ENCODE results near the gene DMXL2. TPM values are rescaled to one million over a fixed set of nuclear protein-coding genes. Genes with fewer than 3 reads are reported as not detected.

DMXL2 gene
- total and polyA plus RNA-seq, 9 of the 15 experiments (the other 6 are each of a cell fraction or from before 2014, with no cell fraction given) = 9.3 to 57.7 (median 30.7) TPM

DNA sequence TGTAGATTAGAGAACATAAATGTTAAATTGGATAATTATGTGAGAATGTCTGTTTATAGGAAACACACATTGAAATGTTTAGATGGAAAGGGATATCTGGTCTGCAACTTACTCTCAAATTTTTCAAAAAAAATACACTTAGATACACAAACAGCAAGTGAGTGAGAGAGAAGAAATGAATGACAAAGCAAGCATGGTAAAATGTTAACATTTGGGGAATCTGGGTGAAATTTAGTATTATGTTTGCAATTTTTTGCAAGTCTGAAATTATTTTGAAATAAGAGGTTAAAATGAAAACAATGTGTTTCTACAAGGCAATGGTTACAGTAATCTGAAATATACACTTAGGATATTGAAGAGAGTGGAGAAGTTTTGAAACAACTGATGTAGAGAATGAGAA lies 146.8 kb downstream of the DMXL2 start (continued):
- TF ChIP-seq, protein P1, sequence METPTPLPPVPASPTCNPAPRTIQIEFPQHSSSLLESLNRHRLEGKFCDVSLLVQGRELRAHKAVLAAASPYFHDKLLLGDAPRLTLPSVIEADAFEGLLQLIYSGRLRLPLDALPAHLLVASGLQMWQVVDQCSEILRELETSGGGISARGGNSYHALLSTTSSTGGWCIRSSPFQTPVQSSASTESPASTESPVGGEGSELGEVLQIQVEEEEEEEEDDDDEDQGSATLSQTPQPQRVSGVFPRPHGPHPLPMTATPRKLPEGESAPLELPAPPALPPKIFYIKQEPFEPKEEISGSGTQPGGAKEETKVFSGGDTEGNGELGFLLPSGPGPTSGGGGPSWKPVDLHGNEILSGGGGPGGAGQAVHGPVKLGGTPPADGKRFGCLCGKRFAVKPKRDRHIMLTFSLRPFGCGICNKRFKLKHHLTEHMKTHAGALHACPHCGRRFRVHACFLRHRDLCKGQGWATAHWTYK (CRISPR knock-in tag; IDR thresholded peaks at IDR 0.05) = no peak

DNA sequence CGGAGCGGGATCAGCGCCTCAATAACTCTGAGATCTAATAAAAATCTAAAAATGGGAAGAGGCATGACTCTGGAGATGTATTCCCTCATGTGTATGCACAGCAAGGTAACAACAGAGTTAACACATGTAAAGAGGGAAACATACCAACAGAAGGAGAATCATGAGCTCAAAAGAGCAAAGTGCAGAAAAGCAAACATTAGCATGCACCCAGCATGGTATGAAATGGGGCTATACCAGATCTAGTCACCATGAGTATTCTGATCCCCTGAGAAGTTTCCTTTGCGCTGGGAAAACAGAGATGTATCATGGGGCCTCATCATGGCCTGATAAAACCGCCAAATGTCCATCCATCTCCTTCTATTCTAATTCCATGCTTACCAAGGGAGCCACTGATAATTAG lies 152.1 kb downstream of the DMXL2 start:
- WGBS (ENCODE audit: insufficient coverage, low coverage, missing lambda C conversion rate) = 78% methylated on average over 5 of the region's 5 CpGs
- ChIA-PET POLR2A (interaction anchor here (0.7 to 1.4 kb wide), 3 partner anchors 10 to 204 kb away, joined by 3 to 5 read pairs (median 4); no protein-coding TSS in a partner anchor), CTCF (ENCODE audit: low intra/inter-chr PET ratio) (no interaction called here)
- Histone ChIP-seq H3K27ac (ENCODE audit: extremely low read depth, low read depth, low read length) (no peak overlapping the region), H3K4me3 (no peak overlapping the region), H3K9me3 (replicated peaks; ENCODE audit: control insufficient read depth, insufficient read depth, low read depth, low read length) (no peaks in the 10 kb centered on the region), H3K4me2 (ENCODE audit: insufficient read depth, low read length) (no peak overlapping the region), H3K9ac (ENCODE audit: insufficient read depth in 1 of 2, low read depth in 2 of 2, low read length in 2 of 2) (no peak overlapping the region), H3K27me3 (ENCODE audit: control insufficient read depth in 2 of 2, insufficient read depth in 2 of 2, low read length in 2 of 2) (no peaks in the 10 kb centered on the region), H3K9me1 (ENCODE audit: control insufficient read depth, insufficient read depth, low read length) (no peaks in the 10 kb centered on the region), H3K79me2 (ENCODE audit: control insufficient read depth, insufficient read depth, low read length) (no peaks in the 10 kb centered on the region), H3K4me1 (replicated peaks in 1 of 2; ENCODE audit: control insufficient read depth in 2 of 2, insufficient read depth in 2 of 2, low read length in 2 of 2) (no peaks in the 10 kb centered on the region), H3K36me3 (ENCODE audit: control insufficient read depth, insufficient read depth, low read length) (peaks cover 34% of the 10 kb centered on the region), H2AFZ (ENCODE audit: low read depth, low read length) (no peak overlapping the region), H4K20me1 (replicated peaks; ENCODE audit: control insufficient read depth, insufficient read depth, low read length) (no peaks in the 10 kb centered on the region)
- in situ Hi-C loops (cut with MboI) (no loop called here), intact Hi-C loops (cut with micrococcal nuclease) (no loop called here)
- no peak for FAIRE-seq
- BruUV-seq (replicated peaks) = no TSS peak
- DNase-seq (ENCODE audit: extremely low read depth in 1 of 4, low spot score in 3 of 4) = no peak
- ATAC-seq = no peak
- TF ChIP-seq ZNF3 (CRISPR knock-in tag; IDR thresholded peaks at IDR 0.05) (no peak), SMAD1 (IDR thresholded peaks at IDR 0.05; ENCODE audit: low read depth, low read length, partially characterized antibody) (no peak), MBD2 (IDR thresholded peaks at IDR 0.05; ENCODE audit: borderline replicate concordance, low read depth) (no peak), SIRT6 (IDR thresholded peaks at IDR 0.05; ENCODE audit: low read depth, low read length) (no peak), RBM25 (IDR thresholded peaks at IDR 0.05; ENCODE audit: low read depth, low read length, severe bottlenecking) (no peak), SNRNP70 (optimal IDR thresholded peaks at IDR 0.05; ENCODE audit: low read depth, low read length) (no peak), TAF15 (IDR thresholded peaks at IDR 0.05; ENCODE audit: low read depth, low read length) (no peak), TCF7L2 (IDR thresholded peaks at IDR 0.05; ENCODE audit: low read depth, low read length) (no peak), PCBP2 (IDR thresholded peaks at IDR 0.05; ENCODE audit: low read depth, low read length, poor library complexity, severe bottlenecking) (no peak), ELF2 (CRISPR knock-in tag; IDR thresholded peaks at IDR 0.05) (no peak)
- TF ChIP-seq, protein P2, sequence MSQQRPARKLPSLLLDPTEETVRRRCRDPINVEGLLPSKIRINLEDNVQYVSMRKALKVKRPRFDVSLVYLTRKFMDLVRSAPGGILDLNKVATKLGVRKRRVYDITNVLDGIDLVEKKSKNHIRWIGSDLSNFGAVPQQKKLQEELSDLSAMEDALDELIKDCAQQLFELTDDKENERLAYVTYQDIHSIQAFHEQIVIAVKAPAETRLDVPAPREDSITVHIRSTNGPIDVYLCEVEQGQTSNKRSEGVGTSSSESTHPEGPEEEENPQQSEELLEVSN (IDR thresholded peaks at IDR 0.05; ENCODE audit: borderline replicate concordance in 1 of 2, extremely low read depth in 1 of 2, insufficient read depth in 1 of 2, insufficient read length in 1 of 2, low read depth in 1 of 2, low read length in 1 of 2, poor library complexity in 1 of 2, severe bottlenecking in 1 of 2) = no peak
- TF ChIP-seq, protein P3, sequence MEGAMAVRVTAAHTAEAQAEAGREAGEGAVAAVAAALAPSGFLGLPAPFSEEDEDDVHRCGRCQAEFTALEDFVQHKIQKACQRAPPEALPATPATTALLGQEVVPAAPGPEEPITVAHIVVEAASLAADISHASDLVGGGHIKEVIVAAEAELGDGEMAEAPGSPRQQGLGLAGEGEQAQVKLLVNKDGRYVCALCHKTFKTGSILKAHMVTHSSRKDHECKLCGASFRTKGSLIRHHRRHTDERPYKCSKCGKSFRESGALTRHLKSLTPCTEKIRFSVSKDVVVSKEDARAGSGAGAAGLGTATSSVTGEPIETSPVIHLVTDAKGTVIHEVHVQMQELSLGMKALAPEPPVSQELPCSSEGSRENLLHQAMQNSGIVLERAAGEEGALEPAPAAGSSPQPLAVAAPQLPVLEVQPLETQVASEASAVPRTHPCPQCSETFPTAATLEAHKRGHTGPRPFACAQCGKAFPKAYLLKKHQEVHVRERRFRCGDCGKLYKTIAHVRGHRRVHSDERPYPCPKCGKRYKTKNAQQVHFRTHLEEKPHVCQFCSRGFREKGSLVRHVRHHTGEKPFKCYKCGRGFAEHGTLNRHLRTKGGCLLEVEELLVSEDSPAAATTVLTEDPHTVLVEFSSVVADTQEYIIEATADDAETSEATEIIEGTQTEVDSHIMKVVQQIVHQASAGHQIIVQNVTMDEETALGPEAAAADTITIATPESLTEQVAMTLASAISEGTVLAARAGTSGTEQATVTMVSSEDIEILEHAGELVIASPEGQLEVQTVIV (CRISPR knock-in tag; IDR thresholded peaks at IDR 0.05; ENCODE audit: borderline replicate concordance) = no peak
- TF ChIP-seq, protein P4, sequence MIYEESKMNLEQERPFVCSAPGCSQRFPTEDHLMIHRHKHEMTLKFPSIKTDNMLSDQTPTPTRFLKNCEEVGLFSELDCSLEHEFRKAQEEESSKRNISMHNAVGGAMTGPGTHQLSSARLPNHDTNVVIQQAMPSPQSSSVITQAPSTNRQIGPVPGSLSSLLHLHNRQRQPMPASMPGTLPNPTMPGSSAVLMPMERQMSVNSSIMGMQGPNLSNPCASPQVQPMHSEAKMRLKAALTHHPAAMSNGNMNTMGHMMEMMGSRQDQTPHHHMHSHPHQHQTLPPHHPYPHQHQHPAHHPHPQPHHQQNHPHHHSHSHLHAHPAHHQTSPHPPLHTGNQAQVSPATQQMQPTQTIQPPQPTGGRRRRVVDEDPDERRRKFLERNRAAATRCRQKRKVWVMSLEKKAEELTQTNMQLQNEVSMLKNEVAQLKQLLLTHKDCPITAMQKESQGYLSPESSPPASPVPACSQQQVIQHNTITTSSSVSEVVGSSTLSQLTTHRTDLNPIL (CRISPR knock-in tag; IDR thresholded peaks at IDR 0.05) = no peak
